H1 (cell line): ENCODE results near the gene TM4SF20. TPM values are rescaled to one million over a fixed set of nuclear protein-coding genes. Genes with fewer than 3 reads are reported as not detected.

Experiments
- CTCF ChIA-PET: fragments of 300-600 bp; sonication (Branson Sonifier 250); formaldehyde crosslinking; loops from one replicate; lab custom pipeline; 2021; ENCODE audit not compliant: partially characterized antibody; lab: Charles Lee
- POLR2A ChIA-PET: fragments of 300-600 bp; sonication (Branson Sonifier 250); formaldehyde crosslinking; loops from one replicate; lab custom pipeline; 2021; ENCODE audit warnings: inconsistent platforms; ENCODE audit not compliant: partially characterized antibody; lab: Charles Lee
- DNase-seq, 2 experiments: peaks; one replicate each; pipeline versions ENCODE4 v3.0.0 to v3.0.0-alpha.2; 2010 to 2022; ENCODE audit warnings: low spot score in 2 of 2, low read depth in 1 of 2, mixed read lengths in 1 of 2
- FAIRE-seq: peaks from 2 replicates; lab custom pipeline; 2011; peaks lifted over from hg19 to GRCh38; lab: Jason Lieb, UNC
- H2AFZ ChIP-seq: 2 replicates; pipeline ENCODE4 v1.8.1; 2012; ENCODE audit warnings: low read length, inconsistent platforms
- H2AK5ac ChIP-seq: 2 replicates; pipeline ENCODE4 v1.6.1; 2013; ENCODE audit warnings: low read depth, low read length
- H2BK120ac ChIP-seq: replicated peaks from 2 replicates; pipeline ENCODE3; 2013; ENCODE audit warnings: low read depth, low read length, inconsistent platforms
- H2BK12ac ChIP-seq: 2 replicates; pipeline ENCODE4 v1.6.1; 2013; ENCODE audit warnings: low read depth, low read length
- H2BK15ac ChIP-seq: 2 replicates; pipeline ENCODE4 v1.6.1; 2013; ENCODE audit warnings: low read length
- H2BK20ac ChIP-seq: 2 replicates; pipeline ENCODE4 v1.6.1; 2013; ENCODE audit warnings: low read length
- H2BK5ac ChIP-seq: 2 replicates; pipeline ENCODE4 v1.6.1; 2013; ENCODE audit warnings: low read depth, low read length
- H3K14ac ChIP-seq: 2 replicates; pipeline ENCODE4 v1.6.1; 2013; ENCODE audit warnings: inconsistent platforms; ENCODE audit not compliant: insufficient read length
- H3K18ac ChIP-seq: 2 replicates; pipeline ENCODE4 v1.6.1; 2013; ENCODE audit warnings: low read length; ENCODE audit errors: extremely low read depth
- H3K23ac ChIP-seq: 2 replicates; pipeline ENCODE4 v1.6.1; 2013; ENCODE audit warnings: inconsistent platforms; ENCODE audit not compliant: insufficient read length
- H3K23me2 ChIP-seq: 2 replicates; pipeline ENCODE4 v1.6.1; 2013; ENCODE audit warnings: low read depth, low read length
- H3K27ac ChIP-seq: 2 replicates; pipeline ENCODE4 v1.6.1; 2011; ENCODE audit warnings: low read depth, low read length, inconsistent platforms
- H3K27me3 ChIP-seq, 4 experiments: replicated peaks in 1 of 4; 1 replicate in 1 of 4; 2 replicates in 3 of 4; pipeline versions ENCODE4 v1.6.1 to v1.8.1; 2011 to 2013; ENCODE audit warnings: low read length in 3 of 4, mild to moderate bottlenecking in 3 of 4, inconsistent platforms in 2 of 4, mixed read lengths in 2 of 4, moderate library complexity in 1 of 4; ENCODE audit not compliant: control insufficient read depth in 3 of 4, insufficient read depth in 3 of 4; ENCODE audit errors: extremely low read depth in 1 of 4
- H3K36me3 ChIP-seq, 4 experiments: 2 replicates each; pipeline versions ENCODE4 v1.6.1 to v1.8.1; 2011 to 2013; ENCODE audit warnings: mild to moderate bottlenecking in 4 of 4, low read length in 3 of 4, moderate library complexity in 2 of 4, control low read depth in 1 of 4, inconsistent platforms in 1 of 4; ENCODE audit not compliant: insufficient read depth in 4 of 4, control insufficient read depth in 2 of 4
- H3K4ac ChIP-seq: replicated peaks from 2 replicates; pipeline ENCODE3; 2013; ENCODE audit warnings: low read length, low read depth, mixed read lengths, inconsistent platforms; ENCODE audit not compliant: insufficient read length
- H3K4me1 ChIP-seq, 4 experiments: replicated peaks in 1 of 4; 1 replicate in 1 of 4; 2 replicates in 3 of 4; pipeline versions ENCODE4 v1.6.1 to v1.8.1; 2011 to 2013; ENCODE audit warnings: low read length in 3 of 4, inconsistent platforms in 2 of 4, mixed read lengths in 1 of 4; ENCODE audit not compliant: insufficient read depth in 4 of 4, control insufficient read depth in 3 of 4
- H3K4me2 ChIP-seq, 2 experiments: 2 replicates each; pipeline versions ENCODE4 v1.6.1 to v1.8.1; 2011 to 2013; ENCODE audit warnings: low read depth in 2 of 2, low read length in 2 of 2, control low read depth in 1 of 2, inconsistent platforms in 1 of 2, mild to moderate bottlenecking in 1 of 2; ENCODE audit not compliant: insufficient read depth in 1 of 2
- H3K4me3 ChIP-seq, 4 experiments: fragments of 200-600, 300-600 bp in 1 of 4; sonication (generic), shearing (Covaris generic), sonication (Bioruptor Twin) in 1 of 4; 2 replicates each; pipeline versions ENCODE4 v1.5.1 to v1.8.1; 2011 to 2016; ENCODE audit warnings: low read length in 4 of 4, low read depth in 3 of 4, control low read depth in 2 of 4, inconsistent platforms in 2 of 4, mild to moderate bottlenecking in 2 of 4, mixed read lengths in 1 of 4, moderate library complexity in 1 of 4; ENCODE audit not compliant: insufficient read depth in 2 of 4; ENCODE audit errors: extremely low read depth in 1 of 4
- H3K56ac ChIP-seq: replicated peaks from 2 replicates; pipeline ENCODE3; 2013; ENCODE audit warnings: low read depth, mild to moderate bottlenecking, mixed read lengths, low read length, inconsistent platforms; ENCODE audit not compliant: insufficient read length
- H3K79me1 ChIP-seq: 2 replicates; pipeline ENCODE4 v1.6.1; 2013; ENCODE audit warnings: low read depth, low read length, control low read depth
- H3K79me2 ChIP-seq, 2 experiments: 2 replicates each; pipeline versions ENCODE4 v1.6.1 to v1.8.1; 2012 to 2013; ENCODE audit warnings: low read length in 2 of 2, mild to moderate bottlenecking in 2 of 2, inconsistent platforms in 1 of 2; ENCODE audit not compliant: insufficient read depth in 2 of 2, control insufficient read depth in 1 of 2
- H3K9ac ChIP-seq, 4 experiments: replicated peaks in 1 of 4; 1 replicate in 1 of 4; 2 replicates in 3 of 4; pipeline versions ENCODE4 v1.6.1 to v1.8.1; 2011 to 2013; ENCODE audit warnings: low read depth in 3 of 4, low read length in 3 of 4, control low read depth in 2 of 4, mild to moderate bottlenecking in 2 of 4, moderate library complexity in 2 of 4, inconsistent platforms in 1 of 4; ENCODE audit errors: extremely low read depth in 1 of 4
- H3K9me3 ChIP-seq, 2 experiments: 2 replicates each; pipeline versions ENCODE4 v1.6.1 to v1.8.1; 2012 to 2013; ENCODE audit warnings: mild to moderate bottlenecking in 2 of 2, moderate library complexity in 2 of 2, control low read depth in 1 of 2, inconsistent platforms in 1 of 2, low read depth in 1 of 2, low read length in 1 of 2, mixed read lengths in 1 of 2; ENCODE audit not compliant: insufficient read depth in 2 of 2
- H4K20me1 ChIP-seq, 2 experiments: replicated peaks in 1 of 2; 2 replicates each; pipeline versions ENCODE3 to v1.8.1; 2011 to 2013; ENCODE audit warnings: inconsistent platforms in 2 of 2, low read length in 2 of 2, mild to moderate bottlenecking in 1 of 2; ENCODE audit not compliant: insufficient read depth in 2 of 2, control insufficient read depth in 1 of 2
- H4K5ac ChIP-seq: 2 replicates; pipeline ENCODE4 v1.6.1; 2013; ENCODE audit warnings: low read length, low read depth, mixed read lengths, inconsistent platforms; ENCODE audit not compliant: insufficient read length
- H4K8ac ChIP-seq: 2 replicates; pipeline ENCODE4 v1.8.0; 2013; ENCODE audit warnings: mild to moderate bottlenecking, moderate library complexity, low read length, inconsistent platforms; ENCODE audit not compliant: insufficient read depth; ENCODE audit errors: extremely low read depth
- H4K91ac ChIP-seq: replicated peaks from 2 replicates; pipeline ENCODE3; 2013; ENCODE audit warnings: low read length, mixed read lengths, inconsistent platforms; ENCODE audit not compliant: insufficient read length
- ATF3 ChIP-seq: IDR thresholded peaks from 2 replicates; pipeline ENCODE4 v1.6.1; 2011; ENCODE audit warnings: low read depth, mild to moderate bottlenecking, low read length; ENCODE audit not compliant: insufficient read depth
- CREB1 ChIP-seq: IDR thresholded peaks from 2 replicates; pipeline ENCODE4 v1.6.1; 2012; ENCODE audit warnings: inconsistent platforms
- FOSL1 ChIP-seq: IDR thresholded peaks from 2 replicates; pipeline ENCODE4 v1.6.1; 2011; ENCODE audit warnings: mild to moderate bottlenecking, low read depth, low read length, moderate library complexity; ENCODE audit not compliant: insufficient read depth
- KDM4A ChIP-seq: IDR thresholded peaks from one replicate; pipeline ENCODE4 v1.7.1; 2012; ENCODE audit warnings: low read depth, mild to moderate bottlenecking, moderate library complexity, low read length, inconsistent platforms; ENCODE audit not compliant: severe bottlenecking
- RAD21 ChIP-seq, 2 experiments: IDR thresholded peaks in 1 of 2; conservative IDR thresholded peaks in 1 of 2; 2 replicates each; pipeline ENCODE4 v1.6.1; 2011; ENCODE audit warnings: low read depth in 2 of 2, low read length in 2 of 2, improper control_type of control experiment in 1 of 2, inconsistent platforms in 1 of 2, mild to moderate bottlenecking in 1 of 2, moderate library complexity in 1 of 2
- RBBP5 ChIP-seq: IDR thresholded peaks from 2 replicates; pipeline ENCODE4 v1.7.1; 2012; ENCODE audit warnings: low read depth, mild to moderate bottlenecking, inconsistent platforms, low read length, moderate library complexity, borderline replicate concordance
- SIN3A ChIP-seq, 2 experiments: IDR thresholded peaks in 1 of 2; conservative IDR thresholded peaks in 1 of 2; 2 replicates each; pipeline ENCODE4 v1.6.1; 2011 to 2012; ENCODE audit warnings: low read length in 2 of 2, improper control_type of control experiment in 1 of 2, low read depth in 1 of 2, mild to moderate bottlenecking in 1 of 2
- SP2 ChIP-seq: IDR thresholded peaks from 2 replicates; pipeline ENCODE4 v1.6.1; 2012; ENCODE audit warnings: mild to moderate bottlenecking, low read length, inconsistent platforms
- SRF ChIP-seq: IDR thresholded peaks from 2 replicates; pipeline ENCODE4 v1.6.1; 2011; ENCODE audit warnings: mild to moderate bottlenecking, low read depth, low read length, moderate library complexity
- TAF7 ChIP-seq: optimal IDR thresholded peaks from 2 replicates; pipeline ENCODE3; 2011; ENCODE audit warnings: low read depth, mild to moderate bottlenecking, inconsistent platforms, low read length, moderate library complexity, borderline replicate concordance
- TBP ChIP-seq: IDR thresholded peaks from 2 replicates; pipeline ENCODE4 v1.6.1; 2011; ENCODE audit warnings: low read depth, low read length, improper control_type of control experiment
- TEAD4 ChIP-seq: IDR thresholded peaks from 2 replicates; pipeline ENCODE4 v1.6.1; 2012; ENCODE audit warnings: low read depth, low read length, inconsistent platforms, mixed read lengths
- YY1 ChIP-seq: IDR thresholded peaks from 2 replicates; pipeline ENCODE4 v1.6.1; 2011; ENCODE audit warnings: low read depth, mild to moderate bottlenecking, low read length
- WGBS, 2 experiments: shearing (Covaris generic) in 1 of 2; methylation state at CpG; one replicate each; pipeline versions ENCODE4 v1.1.6 to v1.1.7; 2013 to 2015; ENCODE audit warnings: low lambda C conversion rate in 2 of 2, mixed read lengths in 2 of 2, inconsistent platforms in 1 of 2, low coverage in 1 of 2, missing lambda C conversion rate in 1 of 2; ENCODE audit not compliant: insufficient replicate concordance in 2 of 2, insufficient coverage in 1 of 2, insufficient read length in 1 of 2; ENCODE audit errors: extremely low coverage in 1 of 2, missing lambda C conversion rate in 1 of 2; 5-methylcytosine and 5-hydroxymethylcytosine counted together
- polyA plus RNA-seq, 7 experiments: library from polyadenylated mRNA; depleted of rRNA in 3 of 7; stranded (reverse) in 5 of 7; unstranded in 2 of 7; fragments of >200 nt in 5 of 7; fragments of 200-250 nt in 2 of 7; gene quantifications; 1 replicate in 5 of 7; 2 replicates in 1 of 7; 4 replicates in 1 of 7; pipeline versions ENCODE4 v1.2.1 to v1.2.3, GENCODE V29; 2011 to 2013; ENCODE audit warnings: missing spikeins in 2 of 7, mixed read lengths in 2 of 7
- total RNA-seq: library from RNA; stranded (reverse); fragmentation: NEBNext Ultra II Directional; extraction: Animal tissue kit (Norgen Biotek cat#: 25700); gene quantifications from 2 replicates; pipeline ENCODE4 v1.2.1, GENCODE V29; 2021

TM4SF20 gene
- total and polyA plus RNA-seq, 2 of the 8 experiments (the other 6 are each of a cell fraction or from before 2014, with no cell fraction given): not detected

GRCh38 chr2:227324642-227324994, 54.5 kb downstream of the TM4SF20 start:
- no peak overlapping the region for H2BK120ac ChIP-seq
- peak overlapping the region; percentile 56 to 95 (median 82) for H3K4me3 ChIP-seq
- H2AFZ ChIP-seq: peak overlapping the region; percentile 95
- H3K18ac ChIP-seq: no peak overlapping the region
- peak in 1 of 2 experiments; percentile 49 for DNase-seq
- peak overlapping the region; percentile 69 to 85 for H3K4me2 ChIP-seq
- no peak overlapping the region for H3K23ac ChIP-seq
- H2BK20ac ChIP-seq: no peak overlapping the region
- CTCF ChIA-PET: no interaction called here
- H3K27ac ChIP-seq: peak overlapping the region; percentile 71; the same call in 1 of the 2 replicates
- H3K4ac ChIP-seq: no peak overlapping the region
- H3K79me1 ChIP-seq: no peaks in the 10 kb centered on the region
- H2BK5ac ChIP-seq: no peak overlapping the region; the same call in 1 of the 2 replicates
- H4K8ac ChIP-seq: no peak overlapping the region
- H2BK15ac ChIP-seq: no peak overlapping the region
- no peak overlapping the region for H2AK5ac ChIP-seq
- H3K9me3 ChIP-seq: peaks cover 9 to 22% of the 10 kb centered on the region in 2 experiments; a peak in 3 of 4 replicates
- peaks cover 0 to 6% (median 1%) of the 10 kb centered on the region in 4 experiments; a peak in 3 of 8 replicates for H3K36me3 ChIP-seq
- FAIRE-seq: no peak
- no peak overlapping the region for H4K91ac ChIP-seq
- H3K79me2 ChIP-seq: peaks cover 4 to 42% of the 10 kb centered on the region in 2 experiments; a peak in 3 of 4 replicates
- WGBS, 2 experiments: 21% methylated on average over 6 of the region's 6 CpGs; no CpG with 5 or more reads in 1 of the 2 experiments
- no peak overlapping the region for H3K56ac ChIP-seq
- no peak overlapping the region for H4K5ac ChIP-seq
- POLR2A ChIA-PET: interaction anchor here (0.8 to 2.2 kb wide), 4 partner anchors 11 to 28 kb away, joined by 3 to 9 read pairs (median 5); no protein-coding TSS in a partner anchor
- H3K9ac ChIP-seq: peak overlapping the region in 2 of 4 experiments; percentile 49 to 80; a peak in 4 of 7 replicates
- H2BK12ac ChIP-seq: no peak overlapping the region
- H3K23me2 ChIP-seq: no peaks in the 10 kb centered on the region; the same call in 1 of the 2 replicates
- H3K4me1 ChIP-seq: no peaks in the 10 kb centered on the region; a peak in 2 of 7 replicates
- no peak overlapping the region for H3K14ac ChIP-seq
- no peaks in the 10 kb centered on the region for H3K27me3 ChIP-seq
- peaks cover 0 to 3% of the 10 kb centered on the region in 2 experiments for H4K20me1 ChIP-seq
- TF ChIP-seq CREB1 (no peak), FOSL1 (no peak), TAF7 (no peak), SRF (no peak), SIN3A (conservative IDR thresholded peaks at IDR 0.05 in 1 of 2, IDR thresholded peaks at IDR 0.05 in 1 of 2; ENCODE audit: low read depth in 1 of 2, low read length in 2 of 2) (no peak), TBP (no peak), YY1 (no peak), KDM4A (no peak), SP2 (no peak), ATF3 (no peak), TEAD4 (no peak), RBBP5 (no peak), RAD21 (IDR thresholded peaks at IDR 0.05 in 1 of 2, conservative IDR thresholded peaks at IDR 0.05 in 1 of 2; ENCODE audit: low read depth in 2 of 2, low read length in 2 of 2) (no peak)
